ENCODE results near the gene MTHFD2. TPM values are rescaled to one million over a fixed set of nuclear protein-coding genes. Genes with fewer than 3 reads are reported as not detected.

MTHFD2 gene
- 100 to 1,000 TPM in 1 of 4 donors, 10 to 100 TPM in 1, 1 to 10 TPM in 2; 8.1 to 114 (median 11.0) TPM for polyA plus RNA-seq
- long read RNA-seq, donor 1, result 0 reads
- long read RNA-seq, donor 2, full-length matches to known transcripts, result 3 of 3 reads
- long read RNA-seq, donor 2, partial matches to known transcripts, result 0 of 3 reads
- long read RNA-seq, donor 2, other reads (novel, unspliced or antisense), result 0 of 3 reads
- long read RNA-seq, donor 3, full-length matches to known transcripts, result 2 of 2 reads
- long read RNA-seq, donor 3, partial matches to known transcripts, result 0 of 2 reads
- long read RNA-seq, donor 3, other reads (novel, unspliced or antisense), result 0 of 2 reads
- long read RNA-seq, donor 4, result 0 reads
- long read RNA-seq, donor 5, result 0 reads
- long read RNA-seq, donor 6, full-length matches to known transcripts, result 3 of 3 reads
- long read RNA-seq, donor 6, partial matches to known transcripts, result 0 of 3 reads
- long read RNA-seq, donor 6, other reads (novel, unspliced or antisense), result 0 of 3 reads
- long read RNA-seq, donor 7, result 0 reads
- long read RNA-seq, donor 8, result 0 reads
- long read RNA-seq, donor 9, result 0 reads
- long read RNA-seq, donor 10, full-length matches to known transcripts, result 1 of 7 reads
- long read RNA-seq, donor 10, partial matches to known transcripts, result 0 of 7 reads
- long read RNA-seq, donor 10, other reads (novel, unspliced or antisense), result 6 of 7 reads

DNA sequence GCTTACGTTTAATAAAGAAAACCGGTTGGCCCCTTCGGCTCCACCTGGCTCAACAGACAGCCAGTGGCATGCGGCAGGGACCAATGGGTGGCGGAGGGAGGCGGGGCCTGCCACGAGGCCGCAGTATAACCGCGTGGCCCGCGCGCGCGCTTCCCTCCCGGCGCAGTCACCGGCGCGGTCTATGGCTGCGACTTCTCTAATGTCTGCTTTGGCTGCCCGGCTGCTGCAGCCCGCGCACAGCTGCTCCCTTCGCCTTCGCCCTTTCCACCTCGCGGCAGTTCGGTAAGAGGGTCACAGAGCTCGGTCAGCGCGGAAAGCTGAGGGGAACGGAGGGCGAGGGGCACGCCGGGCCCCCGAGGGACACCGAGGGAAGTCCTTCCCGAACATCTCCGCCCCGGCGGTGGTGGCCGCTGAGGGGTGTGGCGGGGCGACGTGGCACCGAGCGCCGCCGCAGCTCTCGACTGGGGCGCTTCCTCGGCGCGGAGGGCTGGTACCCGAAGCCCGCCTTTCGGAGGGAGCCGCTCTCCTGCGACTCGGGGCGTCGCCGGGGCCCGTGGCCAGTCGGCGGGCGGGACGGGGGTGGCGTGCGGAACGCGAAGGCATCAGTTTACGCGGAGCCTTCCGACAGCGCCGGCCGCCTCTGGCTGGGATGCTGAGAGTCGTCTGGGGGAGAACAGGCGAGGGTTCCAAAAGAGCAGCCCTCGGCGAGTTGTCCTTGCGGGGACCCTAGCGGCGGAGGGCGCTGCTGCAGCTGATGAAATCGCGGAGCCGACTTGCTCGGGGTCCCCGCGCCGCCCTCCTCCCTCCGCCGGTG, at the start of gene MTHFD2:
Gene MTHFD2 (plus strand): TSS at position 155 of the 814 bp plus-strand sequence. CDS start 27 bp downstream, at position 182.
- FAIRE-seq (no peak), DNase-seq (peak; percentile 91 to 98)
- 0% methylated on average over 71 to 96 of the region's 96 CpGs for WGBS, 3 donors
- Histone ChIP-seq H3K27ac (ENCODE audit: low read depth in 1 of 3, low read length in 2 of 3) (peak within 1 kb of the TSS; percentile 63 to 97 (median 93)), H3K27me3 (ENCODE audit: control insufficient read depth in 3 of 3, insufficient read depth in 3 of 3, low read length in 3 of 3) (peaks cover 0 to 14% (median 0%) of the 10 kb centered on the region in 3 donors), H3K36me3 (ENCODE audit: control insufficient read depth in 3 of 3, insufficient read depth in 2 of 3, low read depth in 1 of 3, low read length in 3 of 3) (no peaks in the 10 kb centered on the region), H3K9me3 (ENCODE audit: control insufficient read depth in 2 of 2, insufficient read depth in 1 of 2, low read depth in 1 of 2, low read length in 1 of 2) (peaks cover 0 to 5% of the 10 kb centered on the region in 2 donors), H3K4me3 (ENCODE audit: low read depth in 1 of 3, low read length in 3 of 3) (peak within 1 kb of the TSS; percentile 54 to 62 (median 57)), H3K4me1 (ENCODE audit: control insufficient read depth in 3 of 3, insufficient read depth in 2 of 3, low read depth in 1 of 3, low read length in 2 of 3) (peaks cover 0 to 4% (median 4%) of the 10 kb centered on the region in 3 donors)

DNA sequence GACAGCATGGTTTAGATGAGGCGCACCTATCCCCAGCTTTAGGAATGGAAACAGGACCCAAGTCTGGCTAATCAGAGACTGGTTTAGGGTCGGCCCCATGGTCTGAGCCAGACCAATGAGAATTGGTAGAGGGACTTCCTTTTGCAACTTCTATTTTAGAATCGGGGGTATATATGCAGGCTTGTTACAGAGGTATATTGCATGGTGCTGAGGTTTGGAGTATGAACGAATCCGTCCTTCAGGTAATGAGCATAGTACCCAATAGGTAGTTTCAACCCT, 49.2 kb upstream of the MTHFD2 start:
- Histone ChIP-seq H3K4me1 (ENCODE audit: control insufficient read depth in 3 of 3, insufficient read depth in 2 of 3, low read depth in 1 of 3, low read length in 2 of 3) (peaks cover 5 to 16% (median 8%) of the 10 kb centered on the region in 3 donors), H3K9me3 (ENCODE audit: control insufficient read depth in 2 of 2, insufficient read depth in 1 of 2, low read depth in 1 of 2, low read length in 1 of 2) (no peaks in the 10 kb centered on the region), H3K27me3 (ENCODE audit: control insufficient read depth in 3 of 3, insufficient read depth in 3 of 3, low read length in 3 of 3) (no peaks in the 10 kb centered on the region), H3K27ac (ENCODE audit: low read depth in 1 of 3, low read length in 2 of 3) (no peak overlapping the region), H3K36me3 (ENCODE audit: control insufficient read depth in 3 of 3, insufficient read depth in 2 of 3, low read depth in 1 of 3, low read length in 3 of 3) (peaks cover 0 to 20% (median 2%) of the 10 kb centered on the region in 3 donors), H3K4me3 (ENCODE audit: low read depth in 1 of 3, low read length in 3 of 3) (no peak overlapping the region)
- DNase-seq (no peak), FAIRE-seq (no peak)
- WGBS, 3 donors, result 85 to 90% (median 86%) methylated on average over 5 of the region's 5 CpGs

DNA sequence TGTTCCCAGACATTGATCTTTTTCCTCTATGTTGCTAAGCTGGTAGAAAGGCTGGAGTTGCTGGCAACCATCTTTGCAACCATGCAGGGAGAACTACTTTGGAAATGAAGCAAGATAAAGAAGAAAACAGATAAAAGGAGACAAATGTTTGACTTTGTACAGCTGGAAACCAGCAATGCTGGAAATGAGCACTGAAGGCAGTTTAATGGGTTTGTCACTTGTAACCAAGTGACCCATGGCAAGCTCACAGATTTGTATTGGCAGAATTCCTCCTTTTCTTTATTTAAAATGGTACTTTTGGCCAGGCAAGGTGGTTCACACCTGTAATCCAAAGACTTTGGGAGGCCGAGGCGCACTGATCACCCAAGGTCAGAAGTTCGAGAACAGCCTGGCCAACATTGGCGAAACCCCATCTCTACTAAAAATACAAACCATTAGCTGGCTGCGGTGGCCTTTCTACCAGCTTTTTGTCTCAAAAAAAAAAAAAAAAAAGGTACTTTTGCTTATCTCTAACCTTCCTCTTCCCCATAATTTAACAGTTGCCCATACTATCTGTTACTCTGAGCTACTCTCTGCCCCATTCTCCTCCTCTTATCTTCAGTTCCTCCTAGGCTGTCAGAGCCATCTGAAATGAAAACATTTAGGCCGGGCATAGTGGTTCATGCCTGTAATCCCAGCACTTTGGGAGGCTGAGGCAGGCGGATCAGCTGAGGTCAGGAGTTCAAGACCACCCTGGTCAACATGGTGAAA, 48.7 kb upstream of the MTHFD2 start:
- FAIRE-seq (no peak), DNase-seq (no peak)
- Histone ChIP-seq H3K36me3 (ENCODE audit: control insufficient read depth in 3 of 3, insufficient read depth in 2 of 3, low read depth in 1 of 3, low read length in 3 of 3) (peaks cover 0 to 14% (median 3%) of the 10 kb centered on the region in 3 donors), H3K4me1 (ENCODE audit: control insufficient read depth in 3 of 3, insufficient read depth in 2 of 3, low read depth in 1 of 3, low read length in 2 of 3) (peaks cover 5 to 16% (median 8%) of the 10 kb centered on the region in 3 donors), H3K27ac (ENCODE audit: low read depth in 1 of 3, low read length in 2 of 3) (no peak overlapping the region), H3K27me3 (ENCODE audit: control insufficient read depth in 3 of 3, insufficient read depth in 3 of 3, low read length in 3 of 3) (no peaks in the 10 kb centered on the region), H3K9me3 (ENCODE audit: control insufficient read depth in 2 of 2, insufficient read depth in 1 of 2, low read depth in 1 of 2, low read length in 1 of 2) (no peaks in the 10 kb centered on the region), H3K4me3 (ENCODE audit: low read depth in 1 of 3, low read length in 3 of 3) (no peak overlapping the region)
- 87 to 93% (median 92%) methylated on average over 7 of the region's 7 CpGs for WGBS, 3 donors

DNA sequence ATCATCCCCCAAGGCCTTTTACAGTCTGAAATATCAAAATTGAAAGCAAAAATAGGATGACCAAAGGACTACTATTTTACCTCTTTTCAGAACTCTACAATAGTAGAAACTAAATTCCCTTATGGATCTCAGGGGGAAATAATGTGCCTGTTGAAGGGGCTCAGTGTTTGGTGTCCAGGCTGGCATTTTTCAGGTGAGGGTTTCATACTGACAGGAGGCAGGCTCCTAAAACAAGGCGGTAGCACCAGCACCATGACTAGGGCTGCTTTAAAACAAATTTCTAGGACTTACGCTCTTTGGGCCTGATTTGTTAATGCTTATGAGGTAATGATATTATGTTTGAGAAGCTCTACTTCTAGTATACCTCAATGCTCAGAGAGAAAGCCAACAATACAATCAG, 45.5 kb upstream of the MTHFD2 start:
- H3K4me1 ChIP-seq (ENCODE audit: control insufficient read depth in 3 of 3, insufficient read depth in 2 of 3, low read depth in 1 of 3, low read length in 2 of 3), result peaks cover 0 to 6% (median 0%) of the 10 kb centered on the region in 3 donors
- H3K27ac ChIP-seq (ENCODE audit: low read depth in 1 of 3, low read length in 2 of 3), result no peak overlapping the region
- peaks cover 2 to 17% (median 7%) of the 10 kb centered on the region in 3 donors for H3K36me3 ChIP-seq (ENCODE audit: control insufficient read depth in 3 of 3, insufficient read depth in 2 of 3, low read depth in 1 of 3, low read length in 3 of 3)
- DNase-seq (no peak), FAIRE-seq (no peak)
- no peak overlapping the region for H3K4me3 ChIP-seq (ENCODE audit: low read depth in 1 of 3, low read length in 3 of 3)
- WGBS, 3 donors, result 91 to 97% (median 95%) methylated on average over 2 of the region's 2 CpGs
- no peaks in the 10 kb centered on the region for H3K9me3 ChIP-seq (ENCODE audit: control insufficient read depth in 2 of 2, insufficient read depth in 1 of 2, low read depth in 1 of 2, low read length in 1 of 2)
- H3K27me3 ChIP-seq (ENCODE audit: control insufficient read depth in 3 of 3, insufficient read depth in 3 of 3, low read length in 3 of 3), result no peaks in the 10 kb centered on the region

DNA sequence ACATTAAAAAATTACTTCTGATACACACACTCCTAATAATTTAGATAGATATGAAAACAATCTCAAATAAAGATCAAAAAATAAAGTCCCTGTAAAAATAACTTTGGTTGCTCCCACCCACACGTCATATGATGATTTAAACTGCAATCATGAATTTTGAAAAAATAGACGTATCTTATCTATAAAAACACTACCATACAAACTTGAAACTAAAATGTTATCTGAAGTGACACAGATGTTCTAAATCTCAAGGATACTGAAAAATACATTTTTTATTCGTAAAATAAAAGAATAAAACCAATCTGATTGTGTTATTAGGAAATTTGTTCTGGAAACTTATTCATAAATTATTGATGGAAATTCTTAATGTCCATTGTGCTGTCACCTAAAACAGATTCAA, 42.6 kb upstream of the MTHFD2 start:
- 85 to 90% (median 89%) methylated on average over 3 of the region's 3 CpGs for WGBS, 3 donors
- Histone ChIP-seq H3K27ac (ENCODE audit: low read depth in 1 of 3, low read length in 2 of 3) (no peak overlapping the region), H3K4me3 (ENCODE audit: low read depth in 1 of 3, low read length in 3 of 3) (no peak overlapping the region), H3K27me3 (ENCODE audit: control insufficient read depth in 3 of 3, insufficient read depth in 3 of 3, low read length in 3 of 3) (no peaks in the 10 kb centered on the region), H3K9me3 (ENCODE audit: control insufficient read depth in 2 of 2, insufficient read depth in 1 of 2, low read depth in 1 of 2, low read length in 1 of 2) (no peaks in the 10 kb centered on the region), H3K36me3 (ENCODE audit: control insufficient read depth in 3 of 3, insufficient read depth in 2 of 3, low read depth in 1 of 3, low read length in 3 of 3) (peaks cover 4 to 40% (median 13%) of the 10 kb centered on the region in 3 donors), H3K4me1 (ENCODE audit: control insufficient read depth in 3 of 3, insufficient read depth in 2 of 3, low read depth in 1 of 3, low read length in 2 of 3) (no peaks in the 10 kb centered on the region)
- FAIRE-seq (peak; percentile 67), DNase-seq (no peak)

DNA sequence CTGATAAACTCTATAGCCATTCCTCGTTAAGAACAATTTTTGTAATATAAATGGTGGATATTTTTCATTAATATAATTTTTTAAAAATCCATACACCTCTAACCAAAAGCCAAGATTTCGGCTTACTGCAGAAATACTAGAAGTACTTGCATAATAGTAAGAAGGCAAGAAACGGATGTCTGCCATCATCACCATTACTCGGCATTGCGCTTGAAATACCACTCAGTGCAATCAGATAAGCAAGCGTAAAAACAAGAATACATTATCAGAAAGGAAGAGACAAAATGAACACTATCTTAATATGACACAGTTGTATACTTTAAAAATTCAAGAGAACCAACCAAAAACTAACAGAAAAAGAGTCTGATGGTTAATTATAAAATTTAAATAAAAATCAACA, 35.5 kb upstream of the MTHFD2 start:
- no peak overlapping the region for H3K4me3 ChIP-seq (ENCODE audit: low read depth in 1 of 3, low read length in 3 of 3)
- H3K27ac ChIP-seq (ENCODE audit: low read depth in 1 of 3, low read length in 2 of 3), result no peak overlapping the region
- peaks cover 18 to 61% (median 21%) of the 10 kb centered on the region in 3 donors for H3K36me3 ChIP-seq (ENCODE audit: control insufficient read depth in 3 of 3, insufficient read depth in 2 of 3, low read depth in 1 of 3, low read length in 3 of 3)
- 92 to 98% (median 96%) methylated on average over 6 of the region's 6 CpGs for WGBS, 3 donors
- H3K27me3 ChIP-seq (ENCODE audit: control insufficient read depth in 3 of 3, insufficient read depth in 3 of 3, low read length in 3 of 3), result no peaks in the 10 kb centered on the region
- H3K4me1 ChIP-seq (ENCODE audit: control insufficient read depth in 3 of 3, insufficient read depth in 2 of 3, low read depth in 1 of 3, low read length in 2 of 3), result no peaks in the 10 kb centered on the region
- DNase-seq (no peak), FAIRE-seq (no peak)
- no peaks in the 10 kb centered on the region for H3K9me3 ChIP-seq (ENCODE audit: control insufficient read depth in 2 of 2, insufficient read depth in 1 of 2, low read depth in 1 of 2, low read length in 1 of 2)

DNA sequence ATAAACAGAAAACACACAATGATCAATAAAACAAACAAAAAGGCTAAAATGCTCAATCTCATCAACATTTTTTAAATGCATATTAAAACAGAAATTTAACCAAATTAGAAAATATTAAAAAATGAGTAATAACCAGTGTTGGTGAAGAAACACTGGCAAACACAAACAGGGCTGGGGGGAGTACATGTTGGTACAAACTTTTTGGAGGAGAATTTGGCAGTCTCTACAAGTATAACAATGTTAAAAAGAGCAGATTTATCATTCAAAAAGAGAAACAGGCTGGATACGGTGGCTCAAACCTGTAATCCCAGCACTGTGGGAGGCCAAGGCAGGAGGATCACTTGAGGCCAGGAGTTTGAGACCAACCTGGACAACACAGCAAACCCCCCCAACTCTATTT, 33.7 kb upstream of the MTHFD2 start:
- FAIRE-seq (no peak), DNase-seq (no peak)
- Histone ChIP-seq H3K4me1 (ENCODE audit: control insufficient read depth in 3 of 3, insufficient read depth in 2 of 3, low read depth in 1 of 3, low read length in 2 of 3) (no peaks in the 10 kb centered on the region), H3K27me3 (ENCODE audit: control insufficient read depth in 3 of 3, insufficient read depth in 3 of 3, low read length in 3 of 3) (no peaks in the 10 kb centered on the region), H3K36me3 (ENCODE audit: control insufficient read depth in 3 of 3, insufficient read depth in 2 of 3, low read depth in 1 of 3, low read length in 3 of 3) (peaks cover 20 to 61% (median 24%) of the 10 kb centered on the region in 3 donors), H3K4me3 (ENCODE audit: low read depth in 1 of 3, low read length in 3 of 3) (no peak overlapping the region), H3K27ac (ENCODE audit: low read depth in 1 of 3, low read length in 2 of 3) (no peak overlapping the region), H3K9me3 (ENCODE audit: control insufficient read depth in 2 of 2, insufficient read depth in 1 of 2, low read depth in 1 of 2, low read length in 1 of 2) (no peaks in the 10 kb centered on the region)
- 100% methylated on average over 1 of the region's 1 CpG for WGBS, 3 donors

DNA sequence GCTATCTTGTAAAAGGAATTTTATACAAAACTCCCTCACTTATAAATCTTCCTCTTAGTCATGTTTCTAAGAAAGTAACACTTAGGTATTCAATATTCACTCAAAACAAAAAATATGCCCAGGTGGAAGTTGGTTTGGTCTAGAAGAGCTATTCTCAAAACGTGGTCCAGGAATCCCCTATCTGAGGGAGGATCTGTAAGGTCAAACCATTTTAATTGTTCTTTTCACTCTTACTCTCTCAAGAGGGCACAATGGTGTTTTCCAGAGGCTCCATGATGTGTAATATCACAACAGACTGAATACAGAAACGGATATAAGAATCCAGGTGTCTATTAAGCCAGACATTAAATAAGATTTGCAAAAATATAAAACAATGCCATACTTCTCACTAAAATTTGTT, 29.7 kb upstream of the MTHFD2 start:
- H3K4me3 ChIP-seq (ENCODE audit: low read depth in 1 of 3, low read length in 3 of 3), result no peak overlapping the region
- FAIRE-seq (no peak), DNase-seq (no peak)
- no peaks in the 10 kb centered on the region for H3K4me1 ChIP-seq (ENCODE audit: control insufficient read depth in 3 of 3, insufficient read depth in 2 of 3, low read depth in 1 of 3, low read length in 2 of 3)
- H3K27me3 ChIP-seq (ENCODE audit: control insufficient read depth in 3 of 3, insufficient read depth in 3 of 3, low read length in 3 of 3), result no peaks in the 10 kb centered on the region
- WGBS, 3 donors, result 65 to 69% (median 68%) methylated on average over 2 of the region's 2 CpGs
- H3K27ac ChIP-seq (ENCODE audit: low read depth in 1 of 3, low read length in 2 of 3), result no peak overlapping the region
- no peaks in the 10 kb centered on the region for H3K9me3 ChIP-seq (ENCODE audit: control insufficient read depth in 2 of 2, insufficient read depth in 1 of 2, low read depth in 1 of 2, low read length in 1 of 2)
- peaks cover 16 to 49% (median 17%) of the 10 kb centered on the region in 3 donors for H3K36me3 ChIP-seq (ENCODE audit: control insufficient read depth in 3 of 3, insufficient read depth in 2 of 3, low read depth in 1 of 3, low read length in 3 of 3)
